ENCODE measurements around the gene AP3M1. TPM values are rescaled to one million over a fixed set of nuclear protein-coding genes. Genes with fewer than 3 reads are reported as not detected.

AP3M1 gene
- total RNA-seq, 1 experiment from 2014 or later, result 34.4 TPM

GRCh38 chr10:74114041-74114448, 36.6 kb downstream of the AP3M1 start:
- Histone ChIP-seq H3K27me3 (ENCODE audit: insufficient read depth, low read length) (no peaks in the 10 kb centered on the region), H2AFZ (ENCODE audit: low read depth, low read length, poor library complexity, severe bottlenecking) (no peak overlapping the region), H3K36me3 (ENCODE audit: control insufficient read depth in 1 of 2, insufficient read depth in 2 of 2, low read length in 2 of 2) (peaks cover 58 to 77% of the 10 kb centered on the region in 2 experiments), H3K79me2 (ENCODE audit: insufficient read depth, low read length) (peaks cover 23% of the 10 kb centered on the region; the same call in 1 of the 2 replicates), H3K9me3 (ENCODE audit: control insufficient read depth in 1 of 2, insufficient read depth in 1 of 2, low read depth in 1 of 2, low read length in 2 of 2) (no peaks in the 10 kb centered on the region), H3K9ac (ENCODE audit: low read length) (no peak overlapping the region), H3K4me3 (replicated peaks in 1 of 2; ENCODE audit: low read depth in 1 of 2, low read length in 2 of 2) (no peak overlapping the region), H3K4me1 (ENCODE audit: control insufficient read depth in 1 of 2, insufficient read depth in 2 of 2, low read length in 2 of 2) (peaks cover 8 to 17% of the 10 kb centered on the region in 2 experiments), H3K4me2 (ENCODE audit: low read length) (no peak overlapping the region), H3K9me2 (ENCODE audit: insufficient read depth) (no peaks in the 10 kb centered on the region), H4K20me1 (ENCODE audit: insufficient read depth) (no peaks in the 10 kb centered on the region), H3K27ac (ENCODE audit: low read depth, low read length) (no peak overlapping the region)
- RAD21 ChIA-PET (ENCODE audit: low non-redundant PET in 1 of 2, low total read pairs in 2 of 2, uncharacterized antibody in 2 of 2, unreplicated experiment in 2 of 2), result no interaction called here
- intact Hi-C loops (cut with micrococcal nuclease), result no loop called here
- CTCF ChIA-PET, result no interaction called here
- no peak for ATAC-seq
- DNase-seq (ENCODE audit: low read depth, low spot score), result no peak
- no TSS peak for BruUV-seq (replicated peaks)
- TF ChIP-seq POLR2AphosphoS5 (IDR thresholded peaks at IDR 0.05; ENCODE audit: low read depth, low read length), result no peak
- no peak for TF ChIP-seq EZH2 (IDR thresholded peaks at IDR 0.05)
- POLR2A ChIA-PET, result no interaction called here

- TF ChIP-seq CTCF (IDR thresholded peaks at IDR 0.05 in 2 of 3, conservative IDR thresholded peaks at IDR 0.05 in 1 of 3; ENCODE audit: borderline replicate concordance in 1 of 3, insufficient read depth in 1 of 3, low read depth in 2 of 3, low read length in 2 of 3) (no peak), POLR2A (IDR thresholded peaks at IDR 0.05; ENCODE audit: borderline replicate concordance, extremely low read depth, insufficient read depth, insufficient read length) (no peak), SP1 (IDR thresholded peaks at IDR 0.05; ENCODE audit: low read depth) (no peak), EZH2 (IDR thresholded peaks at IDR 0.05) (no peak), POLR2AphosphoS5 (IDR thresholded peaks at IDR 0.05; ENCODE audit: low read depth, low read length) (no peak), MAX (IDR thresholded peaks at IDR 0.05) (no peak), TCF7L2 (IDR thresholded peaks at IDR 0.05; ENCODE audit: borderline replicate concordance, extremely low read depth, insufficient read depth, insufficient read length) (no peak), SIN3A (IDR thresholded peaks at IDR 0.05; ENCODE audit: low read depth) (no peak), YY1 (IDR thresholded peaks at IDR 0.05; ENCODE audit: extremely low read depth, insufficient replicate concordance, low read depth, low read length) (no peak), RAD21 (IDR thresholded peaks at IDR 0.05; ENCODE audit: low read depth) (no peak), REST (IDR thresholded peaks at IDR 0.05; ENCODE audit: low read depth) (no peak), EZH2phosphoT487 (IDR thresholded peaks at IDR 0.05; ENCODE audit: borderline replicate concordance) (no peak), CBX3 (IDR thresholded peaks at IDR 0.05; ENCODE audit: low read depth) (no peak), CEBPB (IDR thresholded peaks at IDR 0.05; ENCODE audit: low read depth) (no peak), ELF1 (IDR thresholded peaks at IDR 0.05; ENCODE audit: borderline replicate concordance, low read depth) (no peak), ZFX (IDR thresholded peaks at IDR 0.05) (no peak), FOSL1 (IDR thresholded peaks at IDR 0.05; ENCODE audit: low read depth) (no peak), JUND (IDR thresholded peaks at IDR 0.05) (no peak)
- Histone ChIP-seq H3K9me2 (ENCODE audit: insufficient read depth) (no peaks in the 10 kb centered on the region), H3K27ac (ENCODE audit: low read depth, low read length) (no peak overlapping the region), H3K4me2 (ENCODE audit: low read length) (no peak overlapping the region), H3K9ac (ENCODE audit: low read length) (no peak overlapping the region), H3K36me3 (ENCODE audit: control insufficient read depth in 1 of 2, insufficient read depth in 2 of 2, low read length in 2 of 2) (peaks cover 62 to 81% of the 10 kb centered on the region in 2 experiments), H4K20me1 (ENCODE audit: insufficient read depth) (no peaks in the 10 kb centered on the region), H3K27me3 (ENCODE audit: insufficient read depth, low read length) (no peaks in the 10 kb centered on the region), H3K4me1 (ENCODE audit: control insufficient read depth in 1 of 2, insufficient read depth in 2 of 2, low read length in 2 of 2) (peaks cover 3 to 12% of the 10 kb centered on the region in 2 experiments; a peak in 3 of 4 replicates), H2AFZ (ENCODE audit: low read depth, low read length, poor library complexity, severe bottlenecking) (no peak overlapping the region), H3K4me3 (replicated peaks in 1 of 2; ENCODE audit: low read depth in 1 of 2, low read length in 2 of 2) (no peak overlapping the region), H3K79me2 (ENCODE audit: insufficient read depth, low read length) (peaks cover 24% of the 10 kb centered on the region; the same call in 1 of the 2 replicates), H3K9me3 (ENCODE audit: control insufficient read depth in 1 of 2, insufficient read depth in 1 of 2, low read depth in 1 of 2, low read length in 2 of 2) (no peaks in the 10 kb centered on the region)
- RAD21 ChIA-PET (ENCODE audit: low non-redundant PET in 1 of 2, low total read pairs in 2 of 2, uncharacterized antibody in 2 of 2, unreplicated experiment in 2 of 2), result no interaction called here
- DNase-seq (ENCODE audit: low read depth, low spot score) (no peak), ATAC-seq (no peak)
- no TSS peak for BruUV-seq (replicated peaks)
- intact Hi-C loops (cut with micrococcal nuclease), result no loop called here
- POLR2A ChIA-PET, result no interaction called here
- CTCF ChIA-PET, result no interaction called here
Measured at GRCh38 chr10:74113546-74113945, 37.1 kb downstream of the AP3M1 start.

Data from HCT116 (cell line).